Thoracic aorta (tissue), 2 donors: ENCODE data around the gene TRIO. TPM values are rescaled to one million over a fixed set of nuclear protein-coding genes. Genes with fewer than 3 reads are reported as not detected.

ENCODE experiments used
- ATAC-seq: fragments of 150-250 bp; one replicate; pipeline ENCODE4 v1.8.0; 2017; ENCODE audit warnings: low read depth; ENCODE audit not compliant: insufficient number of reproducible peaks, low FRiP score
- DNase-seq: peaks from one replicate; pipeline ENCODE4 v3.0.0-alpha.2; 2020; ENCODE audit warnings: low spot score
- H3K27ac ChIP-seq, 2 donors: fragments of 200-600 bp; sonication (generic); 1 replicate in 1 of 2; 2 replicates in 1 of 2; pipeline ENCODE4 v1.5.1; 2016; ENCODE audit warnings: mild to moderate bottlenecking in 2 of 2, moderate library complexity in 2 of 2
- H3K27me3 ChIP-seq: fragments of 200-600 bp; sonication (generic); replicated peaks from 2 replicates; pipeline ENCODE4 v1.6.0; 2016; ENCODE audit warnings: mild to moderate bottlenecking; ENCODE audit not compliant: insufficient read depth
- H3K36me3 ChIP-seq: fragments of 200-600 bp; sonication (generic); one replicate; pipeline ENCODE4 v1.5.1; 2016
- H3K4me1 ChIP-seq, 2 donors: fragments of 200-600 bp; sonication (generic); 1 replicate in 1 of 2; 2 replicates in 1 of 2; pipeline versions ENCODE4 v1.5.1 to v1.6.0; 2016; ENCODE audit warnings: low read depth in 2 of 2, mild to moderate bottlenecking in 1 of 2; ENCODE audit not compliant: control insufficient read depth in 1 of 2
- H3K4me3 ChIP-seq: fragments of 200-600 bp; sonication (generic); 2 replicates; pipeline ENCODE4 v1.5.1; 2016; ENCODE audit warnings: mild to moderate bottlenecking
- H3K9me3 ChIP-seq: fragments of 200-600 bp; sonication (generic); 2 replicates; pipeline ENCODE4 v1.5.1; 2016
- total RNA-seq, 2 donors: library from RNA; depleted of rRNA; stranded (reverse); fragments of >200 nt; gene quantifications; one replicate each; pipeline versions ENCODE4 v1.1.0 to v1.2.3, GENCODE V29; 2016
- TF ChIP-seq, protein P1 (sequence below): fragments of 200-600 bp; sonication (generic); IDR thresholded peaks from one replicate; pipeline ENCODE4 v1.5.1; 2019; ENCODE audit warnings: antibody characterized with exemption

Gene TRIO
- total RNA-seq, 2 donors from 2014 or later = 219 to 300 TPM

GRCh38 chr5:14146725-14147124 lies 3.6 kb downstream of the TRIO start:
- ATAC-seq (no peak), DNase-seq (no peak)
- TF ChIP-seq, protein P1, sequence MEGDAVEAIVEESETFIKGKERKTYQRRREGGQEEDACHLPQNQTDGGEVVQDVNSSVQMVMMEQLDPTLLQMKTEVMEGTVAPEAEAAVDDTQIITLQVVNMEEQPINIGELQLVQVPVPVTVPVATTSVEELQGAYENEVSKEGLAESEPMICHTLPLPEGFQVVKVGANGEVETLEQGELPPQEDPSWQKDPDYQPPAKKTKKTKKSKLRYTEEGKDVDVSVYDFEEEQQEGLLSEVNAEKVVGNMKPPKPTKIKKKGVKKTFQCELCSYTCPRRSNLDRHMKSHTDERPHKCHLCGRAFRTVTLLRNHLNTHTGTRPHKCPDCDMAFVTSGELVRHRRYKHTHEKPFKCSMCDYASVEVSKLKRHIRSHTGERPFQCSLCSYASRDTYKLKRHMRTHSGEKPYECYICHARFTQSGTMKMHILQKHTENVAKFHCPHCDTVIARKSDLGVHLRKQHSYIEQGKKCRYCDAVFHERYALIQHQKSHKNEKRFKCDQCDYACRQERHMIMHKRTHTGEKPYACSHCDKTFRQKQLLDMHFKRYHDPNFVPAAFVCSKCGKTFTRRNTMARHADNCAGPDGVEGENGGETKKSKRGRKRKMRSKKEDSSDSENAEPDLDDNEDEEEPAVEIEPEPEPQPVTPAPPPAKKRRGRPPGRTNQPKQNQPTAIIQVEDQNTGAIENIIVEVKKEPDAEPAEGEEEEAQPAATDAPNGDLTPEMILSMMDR = no peak
- peak overlapping the region; percentile 90 to 99 for H3K27ac ChIP-seq
- H3K4me1 ChIP-seq = peaks cover 40 to 63% of the 10 kb centered on the region in 2 donors
- H3K9me3 ChIP-seq = no peaks in the 10 kb centered on the region
- no peaks in the 10 kb centered on the region for H3K36me3 ChIP-seq
- H3K27me3 ChIP-seq = no peaks in the 10 kb centered on the region
- H3K4me3 ChIP-seq = peak overlapping the region; percentile 97

DNA sequence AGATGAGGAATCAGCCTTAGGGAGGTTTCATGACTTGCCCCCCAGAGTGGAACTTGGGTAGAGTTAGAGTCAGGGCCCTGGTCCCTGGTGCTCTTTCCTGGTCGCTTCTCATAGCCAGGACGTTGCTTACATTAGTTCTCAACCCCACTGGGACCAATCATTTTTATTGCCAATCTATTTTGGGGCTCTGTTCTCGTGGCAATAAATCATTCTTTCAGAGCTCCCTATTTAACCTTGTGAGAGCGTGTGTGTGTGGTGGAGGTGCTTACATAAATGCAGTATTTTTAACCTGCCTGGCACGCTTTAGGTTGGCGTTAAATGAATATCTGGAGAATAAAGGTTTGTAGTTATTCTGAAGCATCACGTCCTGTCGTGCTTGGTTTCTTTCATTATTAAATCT lies 4.1 kb downstream of the TRIO start:
- TF ChIP-seq, protein P1 = no peak
- Histone ChIP-seq H3K4me3 (peak overlapping the region; percentile 97), H3K27ac (peak overlapping the region; percentile 90 to 99), H3K36me3 (no peaks in the 10 kb centered on the region), H3K4me1 (peaks cover 40 to 60% of the 10 kb centered on the region in 2 donors), H3K27me3 (no peaks in the 10 kb centered on the region), H3K9me3 (no peaks in the 10 kb centered on the region)
- DNase-seq = no peak
- no peak for ATAC-seq

- no peak overlapping the region for H3K27ac ChIP-seq
Measured at GRCh38 chr5:14148483-14148882, 5.3 kb downstream of the TRIO start.

GRCh38 chr5:14148890-14149671 lies 5.9 kb downstream of the TRIO start:
- Histone ChIP-seq H3K4me3 (no peak overlapping the region), H3K4me1 (peaks cover 50 to 73% of the 10 kb centered on the region in 2 donors), H3K27ac (no peak overlapping the region), H3K27me3 (no peaks in the 10 kb centered on the region), H3K36me3 (no peaks in the 10 kb centered on the region), H3K9me3 (no peaks in the 10 kb centered on the region)
- ATAC-seq (no peak), DNase-seq (no peak)
- TF ChIP-seq, protein P1 = no peak

More at GRCh38 chr5:14148483-14148882, 5.3 kb downstream of the TRIO start:
- H3K27me3 ChIP-seq = no peaks in the 10 kb centered on the region
- TF ChIP-seq, protein P1 = no peak
- H3K4me3 ChIP-seq = no peak overlapping the region
- H3K4me1 ChIP-seq = peaks cover 46 to 69% of the 10 kb centered on the region in 2 donors
- ATAC-seq (no peak), DNase-seq (no peak)
- no peaks in the 10 kb centered on the region for H3K36me3 ChIP-seq
- no peaks in the 10 kb centered on the region for H3K9me3 ChIP-seq

GRCh38 chr5:14149672-14150274 lies 6.6 kb downstream of the TRIO start:
- TF ChIP-seq, protein P1 = no peak
- H3K9me3 ChIP-seq = no peaks in the 10 kb centered on the region
- no peak overlapping the region for H3K4me3 ChIP-seq
- no peak overlapping the region for H3K27ac ChIP-seq
- no peaks in the 10 kb centered on the region for H3K36me3 ChIP-seq
- H3K4me1 ChIP-seq = peaks cover 56 to 80% of the 10 kb centered on the region in 2 donors
- DNase-seq = no peak
- ATAC-seq = no peak
- no peaks in the 10 kb centered on the region for H3K27me3 ChIP-seq
